ENCODE results near the gene PNN. TPM values are rescaled to one million over a fixed set of nuclear protein-coding genes. Genes with fewer than 3 reads are reported as not detected.
A peak's percentile ranks its signal among the peaks of the same experiment; 100 is the strongest.

PNN gene
- total RNA-seq, 1 donor from 2014 or later = 78.1 TPM

- Mint-ChIP-seq H3K4me3 (ENCODE audit: unreplicated experiment) (no peak overlapping the region), H3K4me1 (ENCODE audit: low read depth, unreplicated experiment) (peaks cover 5% of the 10 kb centered on the region), H3K27ac (ENCODE audit: unreplicated experiment) (no peak overlapping the region), H3K27me3 (ENCODE audit: low read depth, unreplicated experiment) (no peaks in the 10 kb centered on the region), H3K36me3 (ENCODE audit: low read depth, unreplicated experiment) (no peaks in the 10 kb centered on the region), H3K9me3 (ENCODE audit: unreplicated experiment) (no peaks in the 10 kb centered on the region)
- no peak overlapping the region for H3K4me2 ChIP-seq (ENCODE audit: low read length)
- DNase-seq (ENCODE audit: low read depth) = no peak
- no peaks in the 10 kb centered on the region for H4K20me1 ChIP-seq (ENCODE audit: insufficient read depth, low read length)
- H3K27ac ChIP-seq (ENCODE audit: low read depth, low read length) = no peak overlapping the region
- FAIRE-seq = no peak
- H3K27me3 ChIP-seq (ENCODE audit: insufficient read depth, low read length) = no peaks in the 10 kb centered on the region
- TF ChIP-seq CTCF (IDR thresholded peaks at IDR 0.05; ENCODE audit: insufficient read depth, low read depth, low read length) (no peak), EZH2 (IDR thresholded peaks at IDR 0.05; ENCODE audit: insufficient read depth, low read length) (no peak)
- H3K36me3 ChIP-seq (ENCODE audit: insufficient read depth, low read length) = no peaks in the 10 kb centered on the region
- H3K9me3 ChIP-seq (ENCODE audit: insufficient read depth, low read depth, low read length) = no peaks in the 10 kb centered on the region
- no peak overlapping the region for H2AFZ ChIP-seq (ENCODE audit: low read depth, low read length)
- H3K4me1 ChIP-seq (ENCODE audit: insufficient read depth, low read length) = peaks cover 15% of the 10 kb centered on the region
- no peak overlapping the region for H3K4me3 ChIP-seq (ENCODE audit: insufficient read depth, low read depth, low read length)
- H3K79me2 ChIP-seq (ENCODE audit: insufficient read depth, low read length) = no peaks in the 10 kb centered on the region
- no peak overlapping the region for H3K9ac ChIP-seq (ENCODE audit: low read length)
These were observed 53.0 kb downstream of the PNN start for GRCh38 chr14:39228044-39228443.

GRCh38 chr14:39228509-39229221 is 53.6 kb downstream of the PNN start:
- Histone ChIP-seq H4K20me1 (ENCODE audit: insufficient read depth, low read length) (no peaks in the 10 kb centered on the region), H3K9me3 (ENCODE audit: insufficient read depth, low read depth, low read length) (no peaks in the 10 kb centered on the region), H3K27ac (ENCODE audit: low read depth, low read length) (peak overlapping the region; percentile 73), H3K4me1 (ENCODE audit: insufficient read depth, low read length) (peaks cover 17% of the 10 kb centered on the region), H3K4me2 (ENCODE audit: low read length) (peak overlapping the region; percentile 18), H2AFZ (ENCODE audit: low read depth, low read length) (no peak overlapping the region), H3K4me3 (ENCODE audit: insufficient read depth, low read depth, low read length) (no peak overlapping the region), H3K79me2 (ENCODE audit: insufficient read depth, low read length) (no peaks in the 10 kb centered on the region), H3K9ac (ENCODE audit: low read length) (peak overlapping the region; percentile 34), H3K36me3 (ENCODE audit: insufficient read depth, low read length) (no peaks in the 10 kb centered on the region), H3K27me3 (ENCODE audit: insufficient read depth, low read length) (no peaks in the 10 kb centered on the region)
- no peaks in the 10 kb centered on the region for H3K27me3 Mint-ChIP-seq (ENCODE audit: low read depth, unreplicated experiment)
- no peak overlapping the region for H3K4me3 Mint-ChIP-seq (ENCODE audit: unreplicated experiment)
- peaks cover 6% of the 10 kb centered on the region for H3K4me1 Mint-ChIP-seq (ENCODE audit: low read depth, unreplicated experiment)
- no peaks in the 10 kb centered on the region for H3K9me3 Mint-ChIP-seq (ENCODE audit: unreplicated experiment)
- no peak for TF ChIP-seq CTCF (IDR thresholded peaks at IDR 0.05; ENCODE audit: insufficient read depth, low read depth, low read length)
- TF ChIP-seq EZH2 (IDR thresholded peaks at IDR 0.05; ENCODE audit: insufficient read depth, low read length) = no peak
- DNase-seq (ENCODE audit: low read depth) (no peak), FAIRE-seq (no peak)
- no peaks in the 10 kb centered on the region for H3K36me3 Mint-ChIP-seq (ENCODE audit: low read depth, unreplicated experiment)
- no peak overlapping the region for H3K27ac Mint-ChIP-seq (ENCODE audit: unreplicated experiment)

GRCh38 chr14:39229222-39229543 is 54.1 kb downstream of the PNN start:
- Histone ChIP-seq H3K9ac (ENCODE audit: low read length) (peak overlapping the region; percentile 40), H3K36me3 (ENCODE audit: insufficient read depth, low read length) (no peaks in the 10 kb centered on the region), H3K79me2 (ENCODE audit: insufficient read depth, low read length) (no peaks in the 10 kb centered on the region), H3K27me3 (ENCODE audit: insufficient read depth, low read length) (no peaks in the 10 kb centered on the region), H4K20me1 (ENCODE audit: insufficient read depth, low read length) (no peaks in the 10 kb centered on the region), H2AFZ (ENCODE audit: low read depth, low read length) (no peak overlapping the region), H3K27ac (ENCODE audit: low read depth, low read length) (peak overlapping the region; percentile 73), H3K4me3 (ENCODE audit: insufficient read depth, low read depth, low read length) (no peak overlapping the region), H3K9me3 (ENCODE audit: insufficient read depth, low read depth, low read length) (no peaks in the 10 kb centered on the region), H3K4me2 (ENCODE audit: low read length) (peak overlapping the region; percentile 26), H3K4me1 (ENCODE audit: insufficient read depth, low read length) (peaks cover 17% of the 10 kb centered on the region)
- FAIRE-seq (no peak), DNase-seq (ENCODE audit: low read depth) (no peak)
- Mint-ChIP-seq H3K27ac (ENCODE audit: unreplicated experiment) (no peak overlapping the region), H3K27me3 (ENCODE audit: low read depth, unreplicated experiment) (no peaks in the 10 kb centered on the region), H3K4me1 (ENCODE audit: low read depth, unreplicated experiment) (peaks cover 10% of the 10 kb centered on the region), H3K9me3 (ENCODE audit: unreplicated experiment) (no peaks in the 10 kb centered on the region), H3K36me3 (ENCODE audit: low read depth, unreplicated experiment) (no peaks in the 10 kb centered on the region), H3K4me3 (ENCODE audit: unreplicated experiment) (no peak overlapping the region)
- TF ChIP-seq EZH2 (IDR thresholded peaks at IDR 0.05; ENCODE audit: insufficient read depth, low read length) (no peak), CTCF (IDR thresholded peaks at IDR 0.05; ENCODE audit: insufficient read depth, low read depth, low read length) (no peak)

All from astrocyte (in vitro differentiated cells and primary cell).